GM12878 (cell line): ENCODE measurements around the gene LARP1B. TPM values are rescaled to one million over a fixed set of nuclear protein-coding genes. Genes with fewer than 3 reads are reported as not detected.

Experiments
- ATF7 ChIP-seq: fragments of 450-650 bp; IDR thresholded peaks from 2 replicates; pipeline ENCODE4 v1.6.1; 2016; ENCODE audit warnings: low read depth, mild to moderate bottlenecking
- CHD1 ChIP-seq: IDR thresholded peaks from 2 replicates; pipeline ENCODE4 v1.6.1; 2012; ENCODE audit warnings: low read depth, low read length, improper control_type of control experiment
- CHD2 ChIP-seq: IDR thresholded peaks from 2 replicates; pipeline ENCODE4 v1.6.1; 2011; ENCODE audit warnings: low read depth, low read length, improper control_type of control experiment, borderline replicate concordance
- HDGF ChIP-seq: fragments of 450-650 bp; IDR thresholded peaks from 2 replicates; pipeline ENCODE4 v1.6.1; 2016; ENCODE audit warnings: antibody characterized with exemption
- IKZF1 ChIP-seq: fragments of 450-650 bp; conservative IDR thresholded peaks from 2 replicates; pipeline ENCODE4 v1.6.1; 2017; ENCODE audit warnings: antibody characterized with exemption, mild to moderate bottlenecking
- KAT2A ChIP-seq: conservative IDR thresholded peaks from 2 replicates; pipeline ENCODE4 v1.6.1; 2011; ENCODE audit warnings: low read depth, low read length; ENCODE audit not compliant: control insufficient read depth
- KLF5 ChIP-seq: fragments of 450-650 bp; IDR thresholded peaks from 2 replicates; pipeline ENCODE4 v1.6.1; 2014; ENCODE audit warnings: mild to moderate bottlenecking; ENCODE audit not compliant: partially characterized antibody
- NR2C2 ChIP-seq: IDR thresholded peaks from 2 replicates; pipeline ENCODE4 v1.6.1; 2011; ENCODE audit warnings: borderline replicate concordance, low read depth; ENCODE audit not compliant: control insufficient read depth, insufficient read length
- NR2F1 ChIP-seq: fragments of 450-650 bp; conservative IDR thresholded peaks from 2 replicates; pipeline ENCODE4 v1.6.1; 2017; ENCODE audit warnings: mild to moderate bottlenecking
- PAX5 ChIP-seq: IDR thresholded peaks from 2 replicates; pipeline ENCODE4 v1.6.1; 2011; ENCODE audit warnings: low read depth, low read length, borderline replicate concordance
- POLR2AphosphoS2 ChIP-seq: IDR thresholded peaks from 2 replicates; pipeline ENCODE4 v1.6.1; 2011; ENCODE audit warnings: low read depth, mild to moderate bottlenecking, low read length, improper control_type of control experiment, moderate library complexity
- SMC3 ChIP-seq: IDR thresholded peaks from 2 replicates; pipeline ENCODE4 v1.6.1; 2011; ENCODE audit warnings: low read length, improper control_type of control experiment, borderline replicate concordance
- SREBF1 ChIP-seq: IDR thresholded peaks from 2 replicates; pipeline ENCODE4 v1.6.1; 2012; ENCODE audit warnings: mild to moderate bottlenecking, low read length
- STAT1 ChIP-seq: fragments of 450-650 bp; conservative IDR thresholded peaks from 2 replicates; pipeline ENCODE4 v1.6.1; 2014; ENCODE audit warnings: antibody characterized with exemption, mild to moderate bottlenecking
- STAT3 ChIP-seq: IDR thresholded peaks from 2 replicates; pipeline ENCODE4 v1.6.1; 2011; ENCODE audit warnings: low read depth, low read length, improper control_type of control experiment
- TCF3 ChIP-seq: IDR thresholded peaks from 2 replicates; pipeline ENCODE4 v1.6.1; 2012; ENCODE audit warnings: low read depth, mild to moderate bottlenecking, low read length, borderline replicate concordance; ENCODE audit not compliant: insufficient read depth
- YBX1 ChIP-seq: fragments of 450-650 bp; IDR thresholded peaks from 2 replicates; pipeline ENCODE4 v1.6.1; 2016; ENCODE audit warnings: antibody characterized with exemption
- YY1 ChIP-seq: IDR thresholded peaks from 2 replicates; pipeline ENCODE4 v1.6.1; 2011; ENCODE audit warnings: low read depth, mild to moderate bottlenecking, low read length
- polyA plus RNA-seq, 11 experiments: library from polyadenylated mRNA; depleted of rRNA in 4 of 11; unstranded in 6 of 11; stranded (reverse) in 5 of 11; fragments of >200 nt; fragmentation: Nextera tagmentation in 4 of 11; fragmentation: Illumina TruSeq in 1 of 11; extraction: Ambion mirVana in 4 of 11; extraction: Trizol in 1 of 11; gene quantifications; 1 replicate in 1 of 11; 2 replicates in 10 of 11; pipeline versions ENCODE4 v1.2.1 to v1.2.3, GENCODE V29; 2011 to 2016; ENCODE audit warnings: inconsistent platforms in 2 of 11, missing spikeins in 2 of 11, low read depth in 1 of 11
- total RNA-seq, 4 experiments: library from RNA; depleted of rRNA in 3 of 4; stranded (reverse); fragments of >200 nt in 3 of 4; fragmentation: Illumina TruSeq in 1 of 4; extraction: Trizol in 1 of 4; gene quantifications; 2 replicates each; pipeline versions ENCODE4 v1.2.1 to v1.2.3, GENCODE V29; 2013 to 2021
- TF ChIP-seq, protein P1 (sequence below): fragments of 450-650 bp; IDR thresholded peaks from 2 replicates; pipeline ENCODE4 v1.6.1; 2016; ENCODE audit warnings: mild to moderate bottlenecking
- TF ChIP-seq, protein P2 (sequence below): IDR thresholded peaks from 2 replicates; pipeline ENCODE4 v1.6.1; 2012; ENCODE audit warnings: improper control_type of control experiment, low read depth, low read length; ENCODE audit not compliant: insufficient replicate concordance
- TF ChIP-seq, protein P3 (sequence below): fragments of 450-650 bp; IDR thresholded peaks from 2 replicates; pipeline ENCODE4 v1.6.1; 2017; ENCODE audit warnings: mild to moderate bottlenecking, low read depth, inconsistent platforms; ENCODE audit not compliant: poor library complexity, severe bottlenecking

Gene LARP1B
- total and polyA plus RNA-seq, 10 of the 15 experiments (the other 5 are each of a cell fraction or from before 2014, with no cell fraction given) = 9.2 to 30.9 (median 14.7) TPM

DNA sequence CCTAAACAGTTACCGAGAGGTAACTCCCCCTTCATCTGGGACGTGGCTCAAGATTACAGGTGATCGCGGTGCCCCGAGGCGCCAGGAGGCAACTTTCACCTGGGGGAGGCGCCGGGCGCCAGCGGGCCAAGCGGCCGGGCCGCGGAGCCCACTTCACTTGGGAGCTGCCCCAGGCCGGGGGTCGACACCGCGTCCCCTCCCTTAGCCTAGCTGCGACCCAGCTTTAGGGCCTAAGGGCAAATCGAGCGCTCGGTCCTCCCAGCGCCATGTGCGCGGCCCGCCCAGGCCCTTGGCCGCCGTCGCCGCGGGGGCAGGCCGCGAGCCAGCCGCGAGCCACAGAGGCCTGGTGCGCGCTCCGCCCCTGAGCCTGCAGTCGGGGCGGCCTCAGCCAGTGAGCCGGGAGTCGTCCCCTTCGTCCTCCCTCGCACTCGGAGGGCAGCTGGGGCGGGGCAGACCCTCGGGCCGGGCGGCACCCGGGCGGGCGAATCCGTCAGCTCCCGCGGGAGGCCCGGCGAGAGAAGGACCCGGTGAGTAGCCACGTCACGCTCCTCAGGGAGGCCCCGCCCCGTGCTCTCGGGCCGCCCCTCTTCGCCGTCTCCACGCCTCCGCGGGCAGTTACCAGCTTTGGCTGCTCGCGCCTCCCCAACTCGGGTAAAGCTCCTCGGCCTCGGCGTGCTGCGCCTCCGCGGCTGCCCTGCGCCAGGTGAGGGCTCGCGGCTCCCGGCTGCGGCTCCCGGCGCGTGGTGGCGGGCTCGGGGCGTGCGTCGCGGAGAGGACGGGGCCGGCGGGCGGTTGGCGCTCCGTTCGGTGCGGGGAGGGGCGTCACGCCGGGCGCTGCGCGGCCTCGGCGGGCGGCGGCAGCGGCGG, at the start of gene LARP1B (continued):
- TF ChIP-seq SREBF1 (no peak), CHD2 (peak; percentile 92), STAT3 (no peak), CHD1 (no peak), PAX5 (no peak), HDGF (0 out of 2 replicates have a peak, but pooled peaks have one; percentile 27), NR2C2 (no peak), KAT2A (no peak), YY1 (peak; percentile 54; the same call in 1 of the 2 replicates), KLF5 (peak; percentile 62), IKZF1 (peak; percentile 65), STAT1 (peak; percentile 61; the same call in 1 of the 2 replicates), TCF3 (peak; percentile 80; the same call in 1 of the 2 replicates), YBX1 (no peak), ATF7 (no peak), NR2F1 (peak; percentile 86), POLR2AphosphoS2 (peak; percentile 47; the same call in 1 of the 2 replicates), SMC3 (no peak)
- TF ChIP-seq, protein P1, sequence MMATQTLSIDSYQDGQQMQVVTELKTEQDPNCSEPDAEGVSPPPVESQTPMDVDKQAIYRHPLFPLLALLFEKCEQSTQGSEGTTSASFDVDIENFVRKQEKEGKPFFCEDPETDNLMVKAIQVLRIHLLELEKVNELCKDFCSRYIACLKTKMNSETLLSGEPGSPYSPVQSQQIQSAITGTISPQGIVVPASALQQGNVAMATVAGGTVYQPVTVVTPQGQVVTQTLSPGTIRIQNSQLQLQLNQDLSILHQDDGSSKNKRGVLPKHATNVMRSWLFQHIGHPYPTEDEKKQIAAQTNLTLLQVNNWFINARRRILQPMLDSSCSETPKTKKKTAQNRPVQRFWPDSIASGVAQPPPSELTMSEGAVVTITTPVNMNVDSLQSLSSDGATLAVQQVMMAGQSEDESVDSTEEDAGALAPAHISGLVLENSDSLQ = 0 out of 2 replicates have a peak, but pooled peaks have one; percentile 46
- TF ChIP-seq, protein P2, sequence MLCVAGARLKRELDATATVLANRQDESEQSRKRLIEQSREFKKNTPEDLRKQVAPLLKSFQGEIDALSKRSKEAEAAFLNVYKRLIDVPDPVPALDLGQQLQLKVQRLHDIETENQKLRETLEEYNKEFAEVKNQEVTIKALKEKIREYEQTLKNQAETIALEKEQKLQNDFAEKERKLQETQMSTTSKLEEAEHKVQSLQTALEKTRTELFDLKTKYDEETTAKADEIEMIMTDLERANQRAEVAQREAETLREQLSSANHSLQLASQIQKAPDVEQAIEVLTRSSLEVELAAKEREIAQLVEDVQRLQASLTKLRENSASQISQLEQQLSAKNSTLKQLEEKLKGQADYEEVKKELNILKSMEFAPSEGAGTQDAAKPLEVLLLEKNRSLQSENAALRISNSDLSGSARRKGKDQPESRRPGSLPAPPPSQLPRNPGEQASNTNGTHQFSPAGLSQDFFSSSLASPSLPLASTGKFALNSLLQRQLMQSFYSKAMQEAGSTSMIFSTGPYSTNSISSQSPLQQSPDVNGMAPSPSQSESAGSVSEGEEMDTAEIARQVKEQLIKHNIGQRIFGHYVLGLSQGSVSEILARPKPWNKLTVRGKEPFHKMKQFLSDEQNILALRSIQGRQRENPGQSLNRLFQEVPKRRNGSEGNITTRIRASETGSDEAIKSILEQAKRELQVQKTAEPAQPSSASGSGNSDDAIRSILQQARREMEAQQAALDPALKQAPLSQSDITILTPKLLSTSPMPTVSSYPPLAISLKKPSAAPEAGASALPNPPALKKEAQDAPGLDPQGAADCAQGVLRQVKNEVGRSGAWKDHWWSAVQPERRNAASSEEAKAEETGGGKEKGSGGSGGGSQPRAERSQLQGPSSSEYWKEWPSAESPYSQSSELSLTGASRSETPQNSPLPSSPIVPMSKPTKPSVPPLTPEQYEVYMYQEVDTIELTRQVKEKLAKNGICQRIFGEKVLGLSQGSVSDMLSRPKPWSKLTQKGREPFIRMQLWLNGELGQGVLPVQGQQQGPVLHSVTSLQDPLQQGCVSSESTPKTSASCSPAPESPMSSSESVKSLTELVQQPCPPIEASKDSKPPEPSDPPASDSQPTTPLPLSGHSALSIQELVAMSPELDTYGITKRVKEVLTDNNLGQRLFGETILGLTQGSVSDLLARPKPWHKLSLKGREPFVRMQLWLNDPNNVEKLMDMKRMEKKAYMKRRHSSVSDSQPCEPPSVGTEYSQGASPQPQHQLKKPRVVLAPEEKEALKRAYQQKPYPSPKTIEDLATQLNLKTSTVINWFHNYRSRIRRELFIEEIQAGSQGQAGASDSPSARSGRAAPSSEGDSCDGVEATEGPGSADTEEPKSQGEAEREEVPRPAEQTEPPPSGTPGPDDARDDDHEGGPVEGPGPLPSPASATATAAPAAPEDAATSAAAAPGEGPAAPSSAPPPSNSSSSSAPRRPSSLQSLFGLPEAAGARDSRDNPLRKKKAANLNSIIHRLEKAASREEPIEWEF = no peak
- TF ChIP-seq, protein P3, sequence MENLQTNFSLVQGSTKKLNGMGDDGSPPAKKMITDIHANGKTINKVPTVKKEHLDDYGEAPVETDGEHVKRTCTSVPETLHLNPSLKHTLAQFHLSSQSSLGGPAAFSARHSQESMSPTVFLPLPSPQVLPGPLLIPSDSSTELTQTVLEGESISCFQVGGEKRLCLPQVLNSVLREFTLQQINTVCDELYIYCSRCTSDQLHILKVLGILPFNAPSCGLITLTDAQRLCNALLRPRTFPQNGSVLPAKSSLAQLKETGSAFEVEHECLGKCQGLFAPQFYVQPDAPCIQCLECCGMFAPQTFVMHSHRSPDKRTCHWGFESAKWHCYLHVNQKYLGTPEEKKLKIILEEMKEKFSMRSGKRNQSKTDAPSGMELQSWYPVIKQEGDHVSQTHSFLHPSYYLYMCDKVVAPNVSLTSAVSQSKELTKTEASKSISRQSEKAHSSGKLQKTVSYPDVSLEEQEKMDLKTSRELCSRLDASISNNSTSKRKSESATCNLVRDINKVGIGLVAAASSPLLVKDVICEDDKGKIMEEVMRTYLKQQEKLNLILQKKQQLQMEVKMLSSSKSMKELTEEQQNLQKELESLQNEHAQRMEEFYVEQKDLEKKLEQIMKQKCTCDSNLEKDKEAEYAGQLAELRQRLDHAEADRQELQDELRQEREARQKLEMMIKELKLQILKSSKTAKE = no peak
